Stimulated activated CD8-positive, alpha-beta memory T cell treated with anti-CD3 and anti-CD28 coated beads, Interleukin-4, amount 100 ng/mL, for 1 hour (primary cell): ENCODE measurements around the gene ATRX.
A peak's percentile ranks its signal among the peaks of the same experiment; 100 is the strongest.
"Not testable (repeated sequence)": the region's sequence is repeated elsewhere in the genome, so short reads cannot be mapped to it uniquely, and the experiment has no call there.

ENCODE experiments used
- DNase-seq, 2 donors: peaks; one replicate each; pipeline ENCODE4 v3.0.0-alpha.2; 2020; ENCODE audit warnings: low read depth in 2 of 2, low spot score in 1 of 2

Gene ATRX, protein sequence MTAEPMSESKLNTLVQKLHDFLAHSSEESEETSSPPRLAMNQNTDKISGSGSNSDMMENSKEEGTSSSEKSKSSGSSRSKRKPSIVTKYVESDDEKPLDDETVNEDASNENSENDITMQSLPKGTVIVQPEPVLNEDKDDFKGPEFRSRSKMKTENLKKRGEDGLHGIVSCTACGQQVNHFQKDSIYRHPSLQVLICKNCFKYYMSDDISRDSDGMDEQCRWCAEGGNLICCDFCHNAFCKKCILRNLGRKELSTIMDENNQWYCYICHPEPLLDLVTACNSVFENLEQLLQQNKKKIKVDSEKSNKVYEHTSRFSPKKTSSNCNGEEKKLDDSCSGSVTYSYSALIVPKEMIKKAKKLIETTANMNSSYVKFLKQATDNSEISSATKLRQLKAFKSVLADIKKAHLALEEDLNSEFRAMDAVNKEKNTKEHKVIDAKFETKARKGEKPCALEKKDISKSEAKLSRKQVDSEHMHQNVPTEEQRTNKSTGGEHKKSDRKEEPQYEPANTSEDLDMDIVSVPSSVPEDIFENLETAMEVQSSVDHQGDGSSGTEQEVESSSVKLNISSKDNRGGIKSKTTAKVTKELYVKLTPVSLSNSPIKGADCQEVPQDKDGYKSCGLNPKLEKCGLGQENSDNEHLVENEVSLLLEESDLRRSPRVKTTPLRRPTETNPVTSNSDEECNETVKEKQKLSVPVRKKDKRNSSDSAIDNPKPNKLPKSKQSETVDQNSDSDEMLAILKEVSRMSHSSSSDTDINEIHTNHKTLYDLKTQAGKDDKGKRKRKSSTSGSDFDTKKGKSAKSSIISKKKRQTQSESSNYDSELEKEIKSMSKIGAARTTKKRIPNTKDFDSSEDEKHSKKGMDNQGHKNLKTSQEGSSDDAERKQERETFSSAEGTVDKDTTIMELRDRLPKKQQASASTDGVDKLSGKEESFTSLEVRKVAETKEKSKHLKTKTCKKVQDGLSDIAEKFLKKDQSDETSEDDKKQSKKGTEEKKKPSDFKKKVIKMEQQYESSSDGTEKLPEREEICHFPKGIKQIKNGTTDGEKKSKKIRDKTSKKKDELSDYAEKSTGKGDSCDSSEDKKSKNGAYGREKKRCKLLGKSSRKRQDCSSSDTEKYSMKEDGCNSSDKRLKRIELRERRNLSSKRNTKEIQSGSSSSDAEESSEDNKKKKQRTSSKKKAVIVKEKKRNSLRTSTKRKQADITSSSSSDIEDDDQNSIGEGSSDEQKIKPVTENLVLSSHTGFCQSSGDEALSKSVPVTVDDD (N-terminal part only)

GRCh38 chrX:77785486-77786364 is at the start of gene ATRX:
ATRX (minus strand) TSS chrX:77786216; CDS start chrX:77786001, 215 bp downstream.
- peak; percentile 38 to 40 for DNase-seq

DNA sequence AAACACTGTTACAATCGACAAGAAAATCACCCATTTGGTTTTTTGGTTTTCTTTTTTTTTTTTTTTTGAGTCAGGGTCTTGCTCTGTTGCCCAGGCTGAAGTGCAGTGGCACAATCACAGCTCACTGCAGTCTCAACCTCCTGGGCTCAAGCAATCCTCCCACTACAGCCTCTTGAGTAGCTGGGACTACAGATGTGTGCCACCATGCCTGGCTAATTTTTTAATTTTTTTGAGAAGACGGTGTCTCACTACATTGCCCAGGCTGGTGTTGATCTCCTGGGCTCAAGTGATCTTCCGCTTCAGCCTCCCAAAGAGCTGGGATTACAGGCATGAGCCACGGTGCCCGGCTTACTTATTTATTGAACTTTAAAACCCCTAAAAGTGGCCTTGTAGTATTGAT is 45.5 kb upstream of the ATRX start:
- not testable (repeated sequence) for DNase-seq

GRCh38 chrX:77821989-77822388 is 36.0 kb upstream of the ATRX start:
- DNase-seq = not testable (repeated sequence)

- no peak for DNase-seq
Measured at GRCh38 chrX:77820091-77820727, 34.2 kb upstream of the ATRX start.

- no peak for DNase-seq
Measured at GRCh38 chrX:77814210-77814609, 28.2 kb upstream of the ATRX start.

DNA sequence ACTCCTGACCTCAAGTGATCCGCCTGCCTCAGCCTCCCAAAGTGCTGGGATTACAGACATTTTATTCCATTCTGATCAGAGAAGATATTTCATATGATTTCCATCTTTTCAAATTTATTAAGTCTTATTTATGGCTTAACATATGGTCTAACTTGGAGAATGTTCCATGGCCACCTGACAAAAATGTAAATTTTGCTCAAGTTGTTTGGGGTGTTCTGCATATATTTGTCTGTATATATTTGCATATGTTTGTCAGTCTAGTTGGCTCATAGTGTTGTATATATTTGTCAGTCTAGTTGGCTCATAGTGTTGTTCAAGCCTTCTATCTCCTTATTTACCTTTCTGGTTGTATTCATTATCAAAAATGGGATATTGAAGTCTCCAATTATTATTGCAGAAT is 16.2 kb upstream of the ATRX start:
- DNase-seq = no peak

- DNase-seq = no peak
Measured at GRCh38 chrX:77795124-77795523, 9.1 kb upstream of the ATRX start.

DNA sequence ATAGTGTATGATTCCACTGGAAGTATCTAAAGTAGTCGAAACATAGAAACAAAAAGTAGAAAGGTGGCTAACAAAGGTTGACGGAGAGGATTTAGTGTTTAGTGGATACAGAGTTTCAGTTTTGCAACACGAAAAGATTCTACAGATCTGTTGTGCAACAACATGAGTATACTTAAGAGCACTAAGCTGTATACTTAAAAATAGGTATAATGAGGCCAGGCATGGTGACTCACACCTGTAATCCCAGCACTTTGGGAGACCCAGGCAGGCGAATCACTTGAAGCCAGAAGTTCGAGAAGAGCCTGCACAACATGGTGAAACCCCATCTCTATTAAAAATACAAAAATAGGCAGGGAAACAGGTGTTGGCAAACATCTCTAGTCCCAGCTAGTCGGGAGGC is 7.9 kb upstream of the ATRX start:
- no peak for DNase-seq

- no peak for DNase-seq
Measured at GRCh38 chrX:77788050-77788449, 2.0 kb upstream of the ATRX start.

GRCh38 chrX:77786365-77786680 is 307 bp upstream of the ATRX start:
- no peak for DNase-seq

- no peak for DNase-seq
Measured at GRCh38 chrX:77779695-77780094, 6.3 kb downstream of the ATRX start.

GRCh38 chrX:77776659-77777058 is 9.4 kb downstream of the ATRX start:
- DNase-seq = no peak

GRCh38 chrX:77771601-77772000 is 14.4 kb downstream of the ATRX start:
- no peak for DNase-seq

DNA sequence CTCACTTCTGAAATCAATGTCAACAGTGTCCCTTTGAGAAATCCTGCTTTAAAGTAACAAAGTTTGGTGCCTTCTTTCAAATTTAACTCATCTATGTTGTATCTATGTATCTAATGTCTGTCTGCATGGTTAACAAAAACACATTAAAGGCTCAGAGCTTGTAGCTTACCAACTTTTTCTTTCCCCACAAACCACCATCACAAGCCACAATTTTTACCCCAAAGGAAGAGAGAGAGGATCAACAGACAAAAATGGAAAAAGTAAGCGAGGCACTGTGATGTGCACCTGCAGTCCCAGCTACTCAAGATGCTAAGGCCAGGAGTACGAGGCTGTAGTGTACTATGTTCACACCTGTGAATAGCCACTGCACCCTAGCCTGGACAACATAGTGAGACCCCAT is 17.2 kb downstream of the ATRX start:
- no peak for DNase-seq

GRCh38 chrX:77766212-77766611 is 19.8 kb downstream of the ATRX start:
- DNase-seq = not testable (repeated sequence)

GRCh38 chrX:77755561-77755960 is 30.5 kb downstream of the ATRX start:
- no peak for DNase-seq

DNA sequence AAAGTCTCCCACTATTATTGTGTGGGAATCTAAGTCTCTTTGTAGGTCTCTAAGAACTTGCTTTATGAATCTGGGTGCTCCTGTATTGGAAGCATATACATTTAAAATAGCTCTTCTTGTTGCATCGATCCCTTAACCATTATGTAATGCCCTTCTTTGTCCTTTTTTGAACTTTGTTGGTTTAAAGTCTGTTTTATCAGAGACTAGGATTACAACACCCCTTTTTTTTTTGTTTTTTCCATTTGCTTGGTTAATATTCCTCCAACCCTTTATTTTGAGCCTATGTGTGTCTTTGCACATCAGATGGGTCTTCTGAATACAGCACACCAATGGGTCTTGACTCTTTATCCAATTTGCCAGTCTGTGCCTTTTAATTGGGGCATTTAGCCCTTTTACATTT is 32.1 kb downstream of the ATRX start:
- not testable (repeated sequence) for DNase-seq

GRCh38 chrX:77749695-77750094 is 36.3 kb downstream of the ATRX start:
- DNase-seq = no peak

GRCh38 chrX:77743720-77744119 is 42.3 kb downstream of the ATRX start:
- DNase-seq = no peak
